GM21360 (cell line): ENCODE data around the gene MXRA7.
"Not testable (repeated sequence)": the region's sequence is repeated elsewhere in the genome, so short reads cannot be mapped to it uniquely, and the experiment has no call there.

Source experiments
- ATAC-seq: cut with Tn5 transposase; IDR thresholded peaks from one replicate; pipeline ENCODE4 v1.9.1; 2021; ENCODE audit warnings: mild to moderate bottlenecking, moderate library complexity; ENCODE audit not compliant: unreplicated experiment

The MXRA7 gene

DNA sequence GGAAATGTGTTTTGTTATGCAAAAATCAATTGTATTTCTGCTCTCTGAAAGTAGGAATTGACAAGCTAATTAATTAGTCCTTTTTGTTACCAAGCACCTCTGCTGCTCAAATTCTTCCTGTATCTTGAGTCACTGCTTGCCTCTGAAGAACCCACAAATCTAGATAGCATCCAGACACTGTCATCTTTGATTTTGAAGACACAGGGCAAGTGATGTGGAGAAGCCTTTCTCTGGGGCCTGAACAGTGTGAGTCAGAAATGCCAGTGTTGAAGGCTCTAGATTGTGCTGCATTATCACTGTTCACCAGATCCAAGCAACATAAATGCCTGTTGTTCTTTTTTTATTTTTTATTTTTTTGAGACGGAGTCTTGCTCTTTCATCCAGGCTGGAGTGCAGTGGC lies 56.4 kb downstream of the MXRA7 start:
- no peak for ATAC-seq

DNA sequence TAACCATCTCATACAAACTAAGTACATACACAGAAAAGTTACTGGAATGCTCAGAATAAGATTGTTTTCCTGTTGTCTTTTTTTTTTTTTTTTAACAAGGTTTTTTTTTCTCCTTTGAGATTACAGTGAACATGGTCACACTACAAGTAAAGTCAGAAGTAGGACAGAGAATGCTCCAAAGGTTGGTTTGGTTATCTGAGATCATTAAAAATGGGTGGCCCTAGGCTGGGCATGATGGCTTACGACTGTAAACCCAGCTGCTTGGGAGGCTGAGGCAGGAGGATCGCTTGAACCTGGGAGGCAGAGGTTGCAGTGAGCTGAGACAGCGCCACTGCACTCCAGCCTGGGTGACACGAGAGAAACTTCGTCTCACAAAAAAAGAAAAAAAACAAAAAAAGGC lies 60.3 kb downstream of the MXRA7 start:
- ATAC-seq: no peak

DNA sequence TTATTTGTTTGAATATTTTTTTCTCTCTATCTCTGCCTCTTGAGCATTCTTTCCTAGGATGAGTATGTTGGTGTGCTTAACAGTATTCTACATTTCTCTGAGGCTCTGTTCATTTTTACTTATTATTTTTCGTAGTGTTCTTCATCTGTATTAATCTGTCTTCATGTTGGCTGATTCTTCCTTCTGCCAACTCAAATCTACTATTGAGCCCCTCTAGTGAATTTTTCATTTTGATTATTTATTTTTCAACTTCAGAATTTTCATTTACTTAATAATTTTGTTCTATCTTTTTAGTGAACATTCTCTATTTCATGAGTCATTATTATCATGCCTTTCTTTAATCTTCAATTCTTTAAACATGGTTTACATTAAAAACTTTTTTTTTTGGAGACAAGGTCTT lies 64.1 kb downstream of the MXRA7 start:
- ATAC-seq: no peak

DNA sequence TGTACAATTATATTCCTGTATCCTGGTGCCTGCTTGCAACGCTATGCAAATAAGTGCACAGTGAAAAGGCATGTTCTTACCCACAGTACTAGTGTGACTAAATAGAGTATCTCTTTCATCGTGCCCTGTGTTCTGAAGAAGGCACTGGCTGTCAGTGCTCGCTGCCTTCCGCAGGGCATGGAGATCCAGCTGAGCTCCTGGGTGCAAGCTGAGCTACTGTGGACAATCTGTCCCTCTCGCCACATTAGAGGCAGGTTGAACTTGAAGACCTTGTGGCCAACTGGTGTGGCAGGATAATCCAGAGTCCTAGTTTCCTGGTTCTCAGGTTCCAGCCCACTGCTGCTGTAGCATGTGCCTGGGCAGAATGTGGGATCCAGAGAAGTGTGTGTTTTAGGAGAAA lies 65.3 kb downstream of the MXRA7 start:
- no peak for ATAC-seq

DNA sequence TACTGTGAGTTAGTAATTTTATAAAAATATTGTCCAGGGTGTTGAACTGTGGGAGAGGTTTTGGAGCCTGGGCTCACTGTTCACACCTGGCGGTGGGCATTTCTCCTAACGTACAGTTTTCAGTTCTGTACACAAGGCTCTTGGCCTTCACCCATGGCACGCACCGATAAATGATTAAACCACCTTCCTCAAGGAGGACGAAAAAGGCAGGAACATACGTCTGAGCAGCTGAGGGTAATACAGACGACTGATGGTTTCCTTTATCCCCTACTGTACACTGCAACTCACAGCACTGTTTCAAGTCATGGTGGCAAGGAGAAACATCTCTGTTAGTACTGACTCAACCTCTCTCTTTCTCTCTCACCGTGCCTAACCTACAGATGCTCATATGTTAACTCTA lies 65.8 kb downstream of the MXRA7 start:
- ATAC-seq: no peak

- ATAC-seq: no peak
These were observed 67.1 kb downstream of the MXRA7 start, which contains the start of gene ST6GALNAC1 for GRCh38 chr17:76643553-76644148. Gene ST6GALNAC1 (minus strand): TSS chr17:76643757. CDS start chr17:76643638, 119 bp downstream.

DNA sequence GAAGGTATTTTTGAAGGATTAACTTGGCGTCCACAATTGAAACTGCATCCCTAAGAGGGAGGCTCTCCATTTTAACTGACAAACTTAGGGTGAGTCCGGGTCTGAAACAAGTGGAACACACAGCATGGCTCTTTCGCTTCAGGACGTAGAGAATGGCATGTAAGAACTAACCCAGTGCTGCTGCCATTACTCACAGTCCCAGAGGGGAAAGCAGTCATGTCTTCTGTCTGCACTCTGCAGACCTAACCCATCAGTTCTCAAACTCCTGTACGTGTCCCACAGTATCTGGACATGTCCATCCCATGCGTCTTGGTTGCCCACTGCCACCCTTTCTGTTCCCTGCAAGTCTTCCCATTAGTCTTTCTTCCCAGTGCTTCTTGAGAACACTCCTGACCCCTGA lies 67.8 kb downstream of the MXRA7 start:
- ATAC-seq: no peak

DNA sequence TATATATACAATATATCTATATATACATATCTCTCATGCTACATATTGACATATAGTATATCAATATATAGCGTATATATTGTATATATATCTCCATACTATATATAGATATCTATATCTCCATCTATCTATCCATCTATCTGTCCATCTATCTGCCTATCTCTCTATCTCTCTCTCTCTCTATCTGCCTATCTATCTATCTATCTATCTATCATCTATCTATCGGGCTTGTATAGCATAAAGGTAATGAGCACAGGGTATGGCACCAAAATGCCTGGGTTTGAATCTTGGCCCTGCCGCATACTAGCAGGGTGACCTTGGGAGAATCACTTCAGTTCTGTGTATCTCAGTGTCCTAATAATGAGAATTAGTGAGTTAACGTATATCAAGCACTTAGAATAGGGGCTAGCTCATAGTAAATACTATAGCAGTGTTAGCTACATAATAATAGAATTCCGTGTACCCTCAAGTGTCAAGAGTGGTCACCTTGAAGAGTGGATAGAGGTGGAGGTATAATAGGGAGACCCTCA lies 68.7 kb downstream of the MXRA7 start:
- ATAC-seq: no peak

DNA sequence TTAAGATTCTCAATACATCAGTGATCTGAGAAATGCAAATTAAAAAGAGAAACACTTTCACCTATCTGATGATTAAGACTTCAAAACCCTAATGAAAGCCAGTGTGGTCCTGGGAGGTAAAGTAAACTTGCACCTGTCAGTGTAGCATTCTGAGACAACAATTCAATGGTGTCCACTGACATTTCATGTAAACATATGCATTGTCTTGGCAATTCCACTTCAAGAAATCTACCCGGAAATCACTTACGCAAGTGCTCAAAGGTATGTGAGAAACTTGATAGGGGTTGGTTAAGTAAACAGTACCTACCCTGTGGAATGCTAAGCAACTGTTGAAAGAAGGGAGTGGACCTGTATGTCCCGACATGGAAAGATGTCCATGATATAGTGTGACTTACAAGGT lies 69.3 kb downstream of the MXRA7 start:
- no peak for ATAC-seq

DNA sequence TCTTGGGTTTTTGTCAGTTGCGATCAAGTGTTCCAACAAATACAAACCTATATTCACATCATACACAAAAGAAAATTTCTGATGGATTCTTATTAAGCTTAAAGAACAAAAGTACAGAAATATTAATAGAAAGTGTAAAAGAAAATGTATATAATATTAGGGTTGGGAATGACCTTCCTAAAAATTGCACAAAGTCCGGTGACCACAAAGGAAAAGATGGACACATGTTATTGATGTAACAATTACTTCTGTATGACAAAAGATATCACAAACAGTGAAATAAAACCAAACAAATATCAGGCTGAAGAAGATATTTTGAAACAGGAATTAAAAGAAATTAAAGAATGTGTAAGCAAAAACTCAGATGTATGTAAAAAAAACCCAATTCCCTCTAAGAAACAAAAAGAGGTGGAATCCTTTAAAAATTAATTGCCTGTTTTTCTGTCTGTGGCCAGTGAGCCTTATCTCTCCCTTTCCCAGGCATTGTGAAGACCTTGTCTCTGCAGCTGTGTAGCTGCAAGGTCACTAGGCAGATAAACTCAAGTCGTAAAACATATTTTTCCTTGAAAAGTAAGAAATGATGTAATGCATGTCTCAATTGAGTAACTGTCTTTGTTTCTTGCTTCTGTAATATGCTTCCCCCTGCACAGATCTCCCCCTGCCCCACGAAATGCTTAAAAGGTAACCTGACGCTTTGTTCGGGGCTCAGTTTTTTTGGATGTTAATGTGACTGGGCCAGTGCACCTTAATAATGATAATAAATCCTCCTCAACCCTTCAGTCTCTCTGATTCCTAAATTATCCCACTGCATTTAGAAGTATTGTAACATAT lies 70.0 kb downstream of the MXRA7 start:
- ATAC-seq: no peak

DNA sequence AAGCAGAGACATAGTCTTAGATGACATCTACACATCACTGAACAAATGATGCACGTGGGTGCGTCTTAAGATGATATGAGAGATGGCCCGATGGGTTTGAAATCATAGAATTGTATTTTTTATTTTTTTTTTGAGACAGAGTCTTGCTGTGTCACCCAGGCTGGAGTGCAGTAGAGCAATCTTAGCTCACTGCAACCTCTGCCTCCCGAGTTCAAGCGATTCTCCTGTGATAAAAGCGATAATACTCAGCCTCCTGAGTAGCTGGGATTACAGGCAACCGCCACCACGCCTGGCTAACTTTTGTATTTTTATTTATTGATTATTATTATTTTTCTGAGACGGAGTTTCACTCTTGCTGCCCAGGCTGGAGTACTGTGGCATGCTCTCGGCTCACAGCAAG lies 72.5 kb downstream of the MXRA7 start:
- ATAC-seq: no peak

- ATAC-seq: not testable (repeated sequence)
These were observed 74.1 kb downstream of the MXRA7 start for GRCh38 chr17:76636486-76637206.

GRCh38 chr17:76635659-76636360 lies 75.0 kb downstream of the MXRA7 start:
- ATAC-seq: no peak

GRCh38 chr17:76635039-76635438 lies 75.7 kb downstream of the MXRA7 start:
- ATAC-seq: no peak

- no peak for ATAC-seq
These were observed 77.0 kb downstream of the MXRA7 start for GRCh38 chr17:76633628-76634328.

DNA sequence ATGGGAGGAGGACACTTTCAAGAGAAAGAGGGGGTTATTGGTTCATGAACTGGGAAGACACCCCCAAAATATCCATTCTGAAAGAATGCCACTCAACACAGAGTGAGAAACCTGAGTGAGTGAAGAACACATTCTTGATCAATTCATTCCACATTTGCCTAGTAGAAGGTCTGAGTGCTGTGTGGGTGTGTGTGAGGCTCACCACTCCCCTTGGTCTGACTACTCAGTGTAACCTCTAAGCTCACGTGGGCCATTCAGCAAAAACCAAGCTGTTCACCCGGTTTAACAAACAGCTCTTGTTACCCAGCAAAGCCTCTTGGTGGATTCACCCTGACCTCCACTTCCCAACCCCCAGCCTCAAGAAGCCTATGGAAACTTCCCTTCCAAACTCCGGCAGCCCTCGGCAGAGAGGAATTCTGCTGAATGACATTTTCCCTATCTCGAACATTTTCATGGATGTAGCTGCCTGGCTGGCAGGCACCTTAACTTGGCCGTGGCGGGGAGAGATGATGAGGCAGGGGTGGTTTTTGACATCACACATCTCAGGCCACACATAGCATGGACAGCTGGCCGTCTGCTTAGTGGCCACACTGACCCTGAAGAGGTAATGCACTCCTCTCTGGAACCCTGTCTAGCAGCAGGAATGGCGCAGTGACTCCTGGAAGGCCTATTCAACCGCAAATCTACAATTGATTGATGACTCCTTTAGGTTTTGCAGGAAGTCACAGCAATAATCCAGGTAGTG lies 78.8 kb downstream of the MXRA7 start:
- ATAC-seq: no peak

GRCh38 chr17:76630151-76630550 lies 80.6 kb downstream of the MXRA7 start:
- ATAC-seq: no peak
